GM19193 (cell line): ENCODE results near the gene SLAMF9.

Experiments used
- POLR2A ChIP-seq: IDR thresholded peaks from 4 replicates; pipeline ENCODE4 v1.6.1; 2011; ENCODE audit not compliant: insufficient read depth, insufficient read length; ENCODE audit errors: extremely low read depth

Gene SLAMF9

DNA sequence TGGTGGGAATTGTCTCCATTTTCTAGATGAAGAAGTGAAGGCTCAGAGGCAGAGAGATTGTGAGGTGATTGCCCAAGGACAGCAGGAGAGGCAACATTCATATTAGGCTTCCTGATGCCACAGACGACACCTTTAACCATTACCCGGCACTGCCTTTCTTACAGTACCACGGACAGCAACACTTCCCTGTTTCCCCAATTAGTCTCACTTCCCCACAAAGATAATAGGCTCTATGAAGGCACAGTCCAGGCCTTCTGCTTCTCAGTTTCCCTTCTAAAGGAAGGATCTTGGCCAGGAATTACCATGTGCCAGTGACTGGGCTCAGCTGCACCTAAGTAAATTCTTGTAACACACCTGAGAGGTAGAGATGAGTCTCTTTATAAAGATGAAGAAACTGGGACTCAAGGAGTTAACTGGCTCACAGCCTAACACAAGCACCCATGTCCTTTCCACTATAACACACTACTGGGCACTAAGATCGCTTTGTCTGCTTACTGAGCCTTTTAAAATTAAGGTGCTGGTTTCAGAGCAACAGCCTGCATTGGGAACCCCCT, 18.2 kb downstream of the SLAMF9 start:
- no peak for TF ChIP-seq POLR2A

DNA sequence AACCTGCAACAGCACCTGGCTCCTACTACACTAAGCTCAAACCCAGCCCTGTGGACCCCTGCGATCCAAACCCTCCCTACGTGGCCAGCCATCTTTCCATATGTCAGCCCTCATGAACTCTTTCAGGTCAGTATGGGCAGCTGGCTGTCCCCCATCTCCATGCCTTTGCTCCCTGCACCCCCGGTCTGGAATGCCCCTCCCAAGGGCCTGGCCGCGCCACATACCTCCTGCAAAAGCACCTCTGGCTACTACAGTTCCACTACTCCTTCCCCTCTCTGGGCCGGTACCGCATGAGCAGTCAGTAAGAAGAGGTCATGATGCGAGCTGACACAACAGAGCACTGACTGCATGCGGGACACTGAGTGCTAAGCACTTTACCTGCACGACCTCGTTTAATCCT, 18.7 kb downstream of the SLAMF9 start:
- TF ChIP-seq POLR2A = no peak

DNA sequence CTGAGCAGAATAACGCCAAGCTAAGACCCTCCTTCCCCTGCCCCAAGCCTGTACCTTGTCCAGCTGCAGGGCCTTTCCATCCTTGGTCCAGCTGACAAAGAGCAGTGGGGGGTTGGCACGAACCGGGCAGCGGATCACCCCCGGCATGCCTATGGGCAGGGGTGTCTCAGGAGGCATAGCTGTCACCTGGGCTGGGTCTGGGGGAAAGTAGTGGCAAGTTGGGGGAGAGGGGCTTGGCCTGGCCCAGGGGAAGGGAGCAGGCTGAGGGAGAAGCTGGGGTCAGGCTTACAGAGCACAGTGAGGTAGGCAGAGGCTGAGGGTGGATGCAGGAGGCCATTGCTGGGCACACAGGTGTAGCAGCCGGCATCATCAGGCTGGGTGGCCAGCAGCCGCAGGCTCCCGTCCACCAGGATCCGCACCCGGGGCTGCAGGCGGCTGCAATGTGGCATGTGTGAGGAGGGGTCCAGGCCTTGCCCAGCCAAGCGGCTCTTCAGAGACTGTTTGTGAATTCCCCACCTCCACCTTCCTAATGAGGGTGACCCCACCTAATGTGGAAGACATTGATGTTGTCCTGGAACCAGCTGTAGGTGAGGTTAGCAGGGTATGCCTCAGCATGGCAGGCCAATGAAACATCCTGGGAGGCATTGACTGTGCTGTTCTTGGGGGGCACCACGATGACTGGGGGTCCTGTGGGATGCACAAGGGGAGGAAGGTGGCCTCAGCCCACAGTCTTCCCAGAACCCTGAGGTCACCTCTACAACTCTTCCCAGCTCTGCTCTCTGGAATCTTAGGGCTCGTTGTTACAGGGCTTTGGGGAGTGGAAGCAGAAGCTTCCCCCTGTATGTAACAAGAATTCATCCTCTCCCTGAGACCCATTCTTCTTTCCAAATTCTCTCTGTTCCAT, 19.6 kb downstream of the SLAMF9 start:
- TF ChIP-seq POLR2A = no peak

- no peak for TF ChIP-seq POLR2A
Measured at GRCh38 chr1:159933347-159933746, 20.7 kb downstream of the SLAMF9 start.

- TF ChIP-seq POLR2A = no peak
Measured at GRCh38 chr1:159932296-159933285, 21.4 kb downstream of the SLAMF9 start.

DNA sequence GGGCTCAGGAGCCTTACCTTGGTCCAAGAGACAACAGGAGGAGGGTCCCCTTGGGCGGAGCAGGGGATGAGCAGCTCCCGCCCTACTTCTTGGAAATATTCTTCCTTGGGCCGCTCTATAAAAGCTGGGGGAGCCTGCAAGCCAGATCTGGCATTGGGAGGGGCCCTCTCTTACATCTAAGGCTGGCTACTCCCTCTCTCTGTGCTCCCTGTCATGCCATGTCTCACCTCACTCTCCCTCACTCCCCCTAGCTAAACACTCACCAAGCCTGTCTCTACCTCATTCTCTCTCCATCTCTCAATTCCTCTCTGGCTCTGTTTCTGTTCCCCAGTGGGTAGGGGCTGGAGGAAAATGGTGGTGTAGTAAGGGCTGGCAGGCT, 22.3 kb downstream of the SLAMF9 start:
- no peak for TF ChIP-seq POLR2A

DNA sequence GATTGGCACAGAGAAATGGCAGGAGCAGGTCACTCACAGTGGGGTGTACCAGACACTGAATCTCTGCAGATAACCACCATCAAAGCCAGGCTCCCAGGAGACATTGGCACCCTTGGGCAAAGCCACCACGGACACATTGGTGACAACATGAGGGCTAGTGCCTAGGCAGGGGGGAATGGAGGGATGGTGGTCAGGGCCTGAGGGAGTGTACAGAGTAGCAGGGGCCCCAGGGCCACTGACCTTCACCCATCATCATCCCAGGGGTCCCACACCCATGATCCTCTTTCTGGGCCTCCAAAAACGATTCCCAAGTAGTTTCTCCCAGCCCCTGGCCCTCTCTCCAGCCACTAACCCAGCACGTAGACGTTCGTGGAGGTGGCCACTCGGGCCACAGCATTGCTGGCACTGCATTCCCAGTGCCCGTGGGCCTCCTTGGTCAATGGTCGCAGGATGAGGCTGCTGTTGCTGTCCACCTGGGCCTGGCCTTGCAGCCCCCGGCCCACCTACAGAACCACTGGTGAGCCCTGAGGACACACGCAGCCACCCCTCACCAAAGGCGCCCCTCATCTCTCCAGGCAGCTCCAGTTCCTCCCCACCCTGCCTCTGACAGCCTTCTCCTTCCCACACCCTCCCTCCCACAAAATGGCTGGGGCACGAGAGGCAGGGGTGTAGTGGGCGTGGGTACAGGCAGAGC, 22.8 kb downstream of the SLAMF9 start:
- no peak for TF ChIP-seq POLR2A

- no peak for TF ChIP-seq POLR2A
Measured at GRCh38 chr1:159930634-159931033, 23.4 kb downstream of the SLAMF9 start.

DNA sequence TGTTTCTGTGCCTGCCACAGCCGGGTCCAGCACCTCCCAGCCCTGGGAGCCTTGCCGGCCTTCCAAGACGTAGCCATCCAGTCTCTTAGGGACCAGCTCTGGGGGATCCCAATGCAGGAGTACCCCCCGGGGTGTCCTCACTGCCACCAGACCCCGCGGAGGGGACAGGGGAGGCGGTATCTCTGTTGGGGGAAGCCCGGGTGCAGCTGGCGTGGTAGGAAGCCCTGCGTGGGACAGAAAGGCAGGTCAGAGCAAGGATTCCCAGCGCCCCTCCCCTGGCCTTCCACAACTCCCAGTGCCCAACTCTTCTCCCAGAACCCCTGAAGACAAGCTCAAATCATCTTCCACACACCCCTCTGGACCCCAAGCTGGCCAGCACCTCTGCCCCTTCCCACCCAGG, 23.8 kb downstream of the SLAMF9 start:
- TF ChIP-seq POLR2A = no peak

- TF ChIP-seq POLR2A = no peak
Measured at GRCh38 chr1:159929155-159930051, 24.6 kb downstream of the SLAMF9 start.

DNA sequence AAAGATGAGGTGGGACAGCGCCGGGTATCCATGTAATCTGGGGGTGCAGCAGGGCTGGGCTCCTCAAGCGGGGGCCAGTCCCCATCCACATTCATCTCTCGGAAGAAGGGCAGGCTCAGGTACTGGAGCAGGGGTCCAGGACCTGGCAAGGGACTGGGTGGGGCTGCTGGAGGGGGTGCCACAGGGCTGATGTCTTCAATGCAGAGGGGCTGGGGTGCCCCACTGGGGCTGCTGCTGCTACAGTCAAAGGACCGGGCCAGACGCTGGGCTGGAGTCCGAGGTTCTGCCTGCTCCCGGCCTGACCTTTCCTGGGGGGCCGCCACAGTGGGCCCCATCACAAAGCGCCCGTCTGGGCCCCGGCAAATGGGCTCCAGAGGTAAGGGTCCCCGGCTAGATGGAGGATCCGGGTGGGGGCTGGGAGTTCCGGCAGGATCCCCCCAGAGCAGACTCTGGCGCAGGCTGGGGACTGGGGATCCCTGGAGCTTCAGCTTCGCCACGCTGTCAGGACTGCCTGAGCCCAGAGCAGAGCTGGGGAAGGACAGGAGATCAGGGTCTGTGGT, 25.5 kb downstream of the SLAMF9 start:
- TF ChIP-seq POLR2A = no peak

DNA sequence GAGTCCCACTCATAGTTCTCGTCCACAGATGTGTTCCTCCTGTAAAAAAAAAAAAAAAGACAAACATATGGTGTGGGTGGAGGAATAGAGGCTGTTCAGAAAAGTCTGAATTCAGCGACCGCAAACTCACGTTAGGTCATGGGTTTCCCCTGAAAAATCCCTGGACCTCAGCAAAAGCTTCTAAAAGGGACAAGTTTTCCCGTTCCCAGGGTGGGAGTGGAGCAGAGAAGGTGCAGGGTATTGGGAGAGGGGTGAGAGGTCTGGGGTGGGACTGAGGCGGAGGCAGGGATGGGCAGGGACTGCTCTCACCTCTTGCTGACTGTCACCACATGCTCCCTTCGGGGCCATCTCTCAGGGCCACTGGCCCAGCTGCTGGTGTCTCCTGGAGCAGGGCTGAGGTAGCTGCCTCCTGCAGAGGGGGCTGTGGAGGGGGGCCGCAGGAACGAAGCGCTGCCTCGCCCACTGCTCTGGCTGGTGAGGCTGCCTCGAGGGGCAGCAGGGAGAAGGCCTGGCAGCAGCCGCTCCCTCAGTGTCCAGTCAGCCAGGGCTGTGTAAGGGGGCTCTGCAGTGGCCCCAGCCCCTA, 26.1 kb downstream of the SLAMF9 start:
- TF ChIP-seq POLR2A = no peak
